T-helper 17 cell (primary cell): ENCODE data around the gene POLH. TPM values are rescaled to one million over a fixed set of nuclear protein-coding genes. Genes with fewer than 3 reads are reported as not detected.

Source experiments
- ATAC-seq: fragments of 150-1000 bp; cut with Tn5 transposase; 2 replicates; pipeline ENCODE4 v1.10.0; 2021; ENCODE audit warnings: mild to moderate bottlenecking, moderate library complexity
- DNase-seq, 3 donors: peaks; one replicate each; pipeline versions ENCODE4 v3.0.0 to v3.0.0-alpha.2; 2020 to 2021
- H3K9me3 ChIP-seq: one replicate; pipeline ENCODE4 v1.7.0; 2013; ENCODE audit warnings: low read length, mild to moderate bottlenecking; ENCODE audit not compliant: control insufficient read depth, poor library complexity, severe bottlenecking
- H3K27ac Mint-ChIP-seq: one replicate; pipeline ENCODE4 v1.8.0; 2022; ENCODE audit warnings: mild to moderate bottlenecking, moderate library complexity, mixed read lengths
- H3K27me3 Mint-ChIP-seq: one replicate; pipeline ENCODE4 v1.8.0; 2022; ENCODE audit warnings: mixed read lengths
- H3K36me3 Mint-ChIP-seq: one replicate; pipeline ENCODE4 v1.8.0; 2022; ENCODE audit warnings: low read depth, mixed read lengths
- H3K4me1 Mint-ChIP-seq: one replicate; pipeline ENCODE4 v1.8.0; 2022; ENCODE audit warnings: mild to moderate bottlenecking, mixed read lengths
- H3K4me3 Mint-ChIP-seq: one replicate; pipeline ENCODE4 v1.8.0; 2022; ENCODE audit warnings: mild to moderate bottlenecking, moderate library complexity, mixed read lengths
- total RNA-seq, 4 donors: library from RNA in 2 of 4; stranded (reverse) in 2 of 4; gene quantifications; one replicate each; pipeline ENCODE4 v1.2.3 and lab custom pipeline; 2022 to 2026

Gene POLH
- total RNA-seq, 2 donors from 2014 or later = 13.0 to 13.3 TPM

DNA sequence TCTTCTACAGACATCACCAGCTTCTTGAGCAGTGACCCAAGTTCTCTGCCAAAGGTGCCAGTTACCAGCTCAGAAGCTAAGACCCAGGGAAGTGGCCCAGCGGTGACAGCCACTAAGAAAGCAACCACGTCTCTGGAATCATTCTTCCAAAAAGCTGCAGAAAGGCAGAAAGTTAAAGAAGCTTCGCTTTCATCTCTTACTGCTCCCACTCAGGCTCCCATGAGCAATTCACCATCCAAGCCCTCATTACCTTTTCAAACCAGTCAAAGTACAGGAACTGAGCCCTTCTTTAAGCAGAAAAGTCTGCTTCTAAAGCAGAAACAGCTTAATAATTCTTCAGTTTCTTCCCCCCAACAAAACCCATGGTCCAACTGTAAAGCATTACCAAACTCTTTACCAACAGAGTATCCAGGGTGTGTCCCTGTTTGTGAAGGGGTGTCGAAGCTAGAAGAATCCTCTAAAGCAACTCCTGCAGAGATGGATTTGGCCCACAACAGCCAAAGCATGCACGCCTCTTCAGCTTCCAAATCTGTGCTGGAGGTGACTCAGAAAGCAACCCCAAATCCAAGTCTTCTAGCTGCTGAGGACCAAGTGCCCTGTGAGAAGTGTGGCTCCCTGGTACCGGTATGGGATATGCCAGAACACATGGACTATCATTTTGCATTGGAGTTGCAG is 37.9 kb downstream of the POLH start:
- peaks cover 6% of the 10 kb centered on the region for H3K4me1 Mint-ChIP-seq
- no peaks in the 10 kb centered on the region for H3K9me3 ChIP-seq
- peak overlapping the region; percentile 45 for H3K27ac Mint-ChIP-seq
- no peaks in the 10 kb centered on the region for H3K27me3 Mint-ChIP-seq
- peaks cover 6% of the 10 kb centered on the region for H3K36me3 Mint-ChIP-seq
- ATAC-seq = no peak
- H3K4me3 Mint-ChIP-seq = no peak overlapping the region
- no peak for DNase-seq

- no peak for DNase-seq
- no peak for ATAC-seq
- peaks cover 3% of the 10 kb centered on the region for H3K4me1 Mint-ChIP-seq
- no peaks in the 10 kb centered on the region for H3K27me3 Mint-ChIP-seq
- no peak overlapping the region for H3K4me3 Mint-ChIP-seq
- H3K27ac Mint-ChIP-seq = no peak overlapping the region
- peaks cover 5% of the 10 kb centered on the region for H3K36me3 Mint-ChIP-seq
- no peaks in the 10 kb centered on the region for H3K9me3 ChIP-seq
Observed at GRCh38 chr6:43614396-43614730, 38.4 kb downstream of the POLH start.

DNA sequence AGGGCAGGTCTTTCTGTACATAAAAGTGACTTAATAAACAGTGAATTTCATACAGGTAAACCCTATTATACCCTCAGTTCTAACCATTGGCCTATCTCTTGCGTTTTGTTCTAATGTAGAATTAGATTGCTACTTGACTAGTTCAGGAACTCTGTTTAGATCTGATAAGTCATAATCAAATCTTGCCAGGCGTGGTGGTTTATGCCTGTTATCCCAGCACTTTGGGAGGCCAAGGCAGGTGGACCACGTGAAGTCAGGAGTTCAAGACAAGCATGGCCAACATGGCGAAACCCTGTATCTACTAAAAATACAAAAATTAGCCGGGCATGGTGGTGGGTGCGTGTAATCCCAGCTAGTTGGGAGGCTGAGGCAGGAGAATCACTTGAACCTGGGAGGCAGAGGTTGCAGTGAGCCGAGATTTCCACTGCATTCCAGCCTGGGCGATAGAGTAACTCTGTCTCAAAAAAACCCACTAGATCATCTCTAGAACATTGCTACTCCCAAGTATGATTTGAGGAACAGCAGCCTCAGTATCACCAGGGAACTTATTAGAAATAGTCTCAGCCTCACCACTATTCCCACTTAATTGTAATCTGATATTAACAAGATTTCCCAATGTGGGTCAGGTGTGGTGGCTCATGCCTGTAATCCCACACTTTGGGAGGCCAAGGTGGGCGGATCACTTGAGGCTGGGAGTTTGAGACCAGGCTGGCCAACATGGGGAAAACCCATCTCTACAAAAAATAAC is 40.9 kb downstream of the POLH start:
- H3K4me3 Mint-ChIP-seq = no peak overlapping the region
- no peaks in the 10 kb centered on the region for H3K27me3 Mint-ChIP-seq
- no peaks in the 10 kb centered on the region for H3K9me3 ChIP-seq
- DNase-seq = no peak
- no peaks in the 10 kb centered on the region for H3K4me1 Mint-ChIP-seq
- peaks cover 5% of the 10 kb centered on the region for H3K36me3 Mint-ChIP-seq
- ATAC-seq = no peak
- H3K27ac Mint-ChIP-seq = peak overlapping the region; percentile 60

DNA sequence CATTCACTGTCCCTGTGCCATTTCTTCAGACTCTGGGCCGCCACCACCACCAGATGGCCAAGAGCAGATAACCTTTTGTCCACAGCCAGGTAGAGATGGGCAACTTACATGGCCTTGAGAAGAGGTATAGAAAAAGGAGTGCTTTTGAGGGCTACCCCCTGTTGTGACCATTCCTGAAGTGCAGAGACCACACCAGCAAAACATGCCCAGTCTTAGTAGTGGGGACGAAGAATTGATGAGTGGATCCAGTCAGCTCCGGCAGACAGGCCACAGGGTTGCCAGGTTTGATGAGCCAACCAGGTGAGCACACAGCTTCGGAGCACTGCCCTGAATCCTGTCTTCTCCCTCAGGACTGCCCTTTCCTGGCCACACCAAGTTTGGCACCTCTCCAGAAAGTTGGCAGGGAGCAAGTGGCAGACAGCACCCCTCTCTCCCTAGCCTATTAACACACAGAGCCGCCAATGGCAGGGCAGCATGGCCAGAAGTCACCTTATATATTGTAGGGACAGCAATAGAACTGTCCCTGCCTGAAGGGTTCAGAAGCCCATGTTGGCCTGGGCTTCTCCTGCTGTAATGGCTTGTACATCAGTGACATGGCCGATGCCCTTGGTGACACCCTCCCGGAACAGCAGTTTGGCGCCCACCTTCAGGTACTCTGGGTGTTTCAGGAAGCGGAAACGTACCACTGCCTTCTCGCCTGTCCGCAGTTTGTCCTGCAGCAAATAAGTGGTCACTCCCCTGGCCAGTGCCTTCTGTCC is 45.3 kb downstream of the POLH start:
- DNase-seq (no peak), ATAC-seq (no peak)
- Mint-ChIP-seq H3K36me3 (peaks cover 3% of the 10 kb centered on the region), H3K27ac (no peak overlapping the region), H3K4me3 (no peak overlapping the region), H3K4me1 (peaks cover 10% of the 10 kb centered on the region), H3K27me3 (no peaks in the 10 kb centered on the region)
- no peaks in the 10 kb centered on the region for H3K9me3 ChIP-seq

- Mint-ChIP-seq H3K4me3 (no peak overlapping the region), H3K27me3 (no peaks in the 10 kb centered on the region), H3K36me3 (peaks cover 3% of the 10 kb centered on the region), H3K27ac (no peak overlapping the region), H3K4me1 (peaks cover 15% of the 10 kb centered on the region)
- ATAC-seq = no peak
- no peak for DNase-seq
- no peaks in the 10 kb centered on the region for H3K9me3 ChIP-seq
Observed at GRCh38 chr6:43621836-43622180, 45.8 kb downstream of the POLH start.

GRCh38 chr6:43622541-43622940 is 46.6 kb downstream of the POLH start:
- no peak for ATAC-seq
- H3K36me3 Mint-ChIP-seq = peaks cover 3% of the 10 kb centered on the region

DNA sequence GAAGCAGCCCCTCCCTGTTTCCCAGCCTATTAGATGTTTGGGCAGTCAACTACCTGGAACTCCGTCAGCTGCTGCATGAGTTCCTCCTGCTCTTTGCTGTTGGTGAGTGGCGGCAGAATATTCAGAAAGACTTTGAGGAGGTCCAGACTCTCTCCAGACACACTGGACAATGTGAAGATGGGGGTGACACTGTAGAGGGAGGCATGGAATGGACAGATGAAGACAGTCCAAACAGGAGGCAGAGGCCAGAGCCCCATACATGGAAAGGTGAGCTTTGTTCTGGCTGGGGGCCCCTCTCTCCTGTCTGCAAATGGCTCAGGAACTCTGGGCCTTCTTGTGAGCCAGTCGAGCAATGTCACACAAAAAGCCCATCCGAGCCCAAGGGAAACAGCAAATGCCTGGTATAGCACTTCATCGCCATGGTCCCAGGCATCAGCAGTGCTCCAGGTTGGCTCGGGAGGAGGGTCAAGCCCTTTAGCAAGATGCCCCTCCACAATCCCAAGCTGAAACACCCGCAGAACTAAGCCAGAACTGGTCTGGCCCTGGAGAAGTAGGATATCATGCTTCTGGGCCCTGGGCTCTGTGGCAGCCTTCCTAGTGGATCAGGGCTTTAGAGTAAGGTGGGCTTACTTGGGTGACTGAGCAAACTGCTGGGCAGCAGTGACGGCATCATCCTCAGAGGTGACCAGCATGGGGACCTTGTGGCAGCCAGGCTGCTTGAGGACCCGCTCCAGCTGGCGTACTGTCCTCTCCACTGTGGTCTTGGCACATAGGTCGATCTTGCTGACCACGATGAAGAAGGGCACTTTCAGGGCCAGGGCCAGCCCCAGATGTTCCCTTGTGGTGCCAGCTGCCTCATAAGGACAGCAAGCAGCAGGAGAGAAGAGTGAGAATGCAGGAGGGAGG is 48.1 kb downstream of the POLH start:
- H3K27ac Mint-ChIP-seq = peak overlapping the region; percentile 92
- H3K9me3 ChIP-seq = no peaks in the 10 kb centered on the region
- no peak for ATAC-seq
- no peak overlapping the region for H3K4me3 Mint-ChIP-seq
- no peaks in the 10 kb centered on the region for H3K27me3 Mint-ChIP-seq
- DNase-seq = no peak
- H3K4me1 Mint-ChIP-seq = peaks cover 26% of the 10 kb centered on the region
- peaks cover 3% of the 10 kb centered on the region for H3K36me3 Mint-ChIP-seq

More at GRCh38 chr6:43622541-43622940, 46.6 kb downstream of the POLH start:
- no peaks in the 10 kb centered on the region for H3K9me3 ChIP-seq
- Mint-ChIP-seq H3K4me3 (no peak overlapping the region), H3K4me1 (peaks cover 20% of the 10 kb centered on the region), H3K27ac (peak overlapping the region; percentile 71), H3K27me3 (no peaks in the 10 kb centered on the region)
- DNase-seq = no peak

DNA sequence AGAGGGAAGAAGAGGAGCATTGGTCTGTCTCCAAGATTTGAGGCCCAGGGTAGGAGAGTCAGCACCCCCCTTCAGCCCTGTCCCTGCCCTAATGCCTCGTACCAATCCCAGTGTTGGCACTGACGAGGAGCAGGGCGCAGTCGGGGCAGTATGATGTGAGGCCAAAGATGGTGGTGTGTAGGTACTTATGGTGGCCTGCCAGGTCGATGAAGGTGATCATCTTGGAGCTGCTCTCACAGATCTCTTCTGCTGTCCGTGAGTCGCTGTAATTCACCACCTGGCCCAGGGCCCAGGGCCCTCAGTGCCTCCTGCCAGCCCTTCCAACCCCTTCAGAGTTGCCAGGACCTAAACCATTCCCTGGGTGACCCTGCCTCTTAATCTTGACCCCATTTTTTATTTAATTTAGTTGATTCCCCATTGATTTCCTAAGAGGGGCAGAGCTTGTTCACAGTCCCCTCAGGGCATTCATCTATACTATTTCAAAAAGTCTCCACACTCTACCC is 48.9 kb downstream of the POLH start:
- Mint-ChIP-seq H3K27me3 (no peaks in the 10 kb centered on the region), H3K36me3 (peaks cover 3% of the 10 kb centered on the region), H3K4me1 (peaks cover 29% of the 10 kb centered on the region), H3K4me3 (no peak overlapping the region), H3K27ac (peak overlapping the region; percentile 92)
- DNase-seq = no peak
- H3K9me3 ChIP-seq = no peaks in the 10 kb centered on the region
- no peak for ATAC-seq

DNA sequence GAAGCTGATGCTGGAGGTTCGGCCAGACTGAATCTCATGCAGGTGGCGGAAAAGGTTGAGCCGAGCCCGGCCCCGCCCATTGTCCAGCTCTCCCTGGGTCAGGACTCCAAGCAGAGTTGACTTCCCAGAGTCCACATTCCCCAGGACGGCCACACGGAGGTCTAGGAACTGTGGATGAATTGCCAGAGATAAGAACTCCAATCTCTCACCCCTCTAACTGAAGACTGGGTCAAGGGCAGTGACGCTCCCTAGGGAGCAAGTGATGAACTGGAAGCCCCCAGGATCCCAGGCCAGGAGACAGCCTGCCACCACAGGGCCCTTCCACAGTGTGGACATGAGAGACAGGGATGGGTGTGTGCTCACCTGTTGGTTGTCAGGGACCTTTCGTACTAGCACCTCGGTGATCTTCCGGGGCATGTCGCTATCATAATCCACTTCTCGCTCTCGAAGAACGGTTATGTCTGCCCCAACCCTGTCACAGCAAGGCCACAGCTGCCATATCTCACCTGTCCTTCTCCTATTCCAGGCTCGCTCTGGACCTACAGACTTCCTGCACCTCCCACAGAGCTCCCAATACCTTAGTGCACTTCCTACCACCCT is 49.5 kb downstream of the POLH start:
- Mint-ChIP-seq H3K4me1 (peaks cover 32% of the 10 kb centered on the region), H3K36me3 (peaks cover 3% of the 10 kb centered on the region), H3K27ac (peak overlapping the region; percentile 92), H3K27me3 (no peaks in the 10 kb centered on the region), H3K4me3 (no peak overlapping the region)
- DNase-seq (no peak), ATAC-seq (no peak)
- H3K9me3 ChIP-seq = no peaks in the 10 kb centered on the region

GRCh38 chr6:43627008-43627825 is 51.2 kb downstream of the POLH start:
- H3K27me3 Mint-ChIP-seq = no peaks in the 10 kb centered on the region
- H3K36me3 Mint-ChIP-seq = peaks cover under 1% of the 10 kb centered on the region
- H3K27ac Mint-ChIP-seq = peak overlapping the region; percentile 92
- H3K9me3 ChIP-seq = no peaks in the 10 kb centered on the region
- peak overlapping the region; percentile 75 for H3K4me3 Mint-ChIP-seq
- peaks cover 32% of the 10 kb centered on the region for H3K4me1 Mint-ChIP-seq
- ATAC-seq (no peak), DNase-seq (no peak)

DNA sequence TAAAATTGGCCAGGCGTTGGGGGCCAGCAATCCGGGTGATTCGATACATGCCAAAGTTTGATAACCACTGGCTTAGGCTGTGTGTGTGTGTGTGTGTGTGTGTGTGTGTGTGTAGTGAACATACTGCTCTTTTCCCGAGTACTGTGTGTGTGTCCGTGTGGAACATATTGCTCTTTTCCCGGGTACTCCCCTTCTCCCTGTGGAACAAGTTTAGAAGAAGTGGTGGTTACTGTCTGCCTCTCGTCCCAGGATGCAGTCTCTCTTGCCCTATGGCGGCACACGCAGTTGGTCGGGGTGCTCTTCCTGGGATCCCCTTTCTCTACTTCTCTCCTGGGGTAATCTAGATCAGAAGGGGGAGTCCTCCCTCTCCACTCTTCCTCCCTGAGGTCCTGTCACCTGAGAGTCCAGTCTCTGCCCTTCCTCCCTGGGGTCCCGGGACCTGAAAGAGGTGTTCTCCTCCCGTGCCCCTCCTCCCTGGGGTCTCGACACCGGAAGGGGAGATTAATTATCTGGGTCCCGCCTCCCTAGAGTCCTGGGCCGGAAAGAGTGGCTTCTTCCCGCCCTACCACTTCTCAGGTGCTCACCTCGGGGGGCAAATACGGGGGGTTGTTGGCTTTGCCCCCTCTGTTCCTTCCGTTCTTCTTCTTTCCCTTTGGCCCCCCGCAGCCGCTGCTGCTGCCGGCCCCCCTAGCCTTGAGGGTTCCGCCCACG is 52.6 kb downstream of the POLH start:
- Mint-ChIP-seq H3K4me3 (peak overlapping the region; percentile 98), H3K36me3 (no peaks in the 10 kb centered on the region), H3K27me3 (no peaks in the 10 kb centered on the region), H3K27ac (peak overlapping the region; percentile 92), H3K4me1 (peaks cover 32% of the 10 kb centered on the region)
- ATAC-seq = peak; percentile 18
- DNase-seq = peak in 2 of 3 donors; percentile 31 to 38
- H3K9me3 ChIP-seq = no peaks in the 10 kb centered on the region
